HepG2 (cell line): Measurements from ENCODE around the gene CIAO3. TPM values are rescaled to one million over a fixed set of nuclear protein-coding genes. Genes with fewer than 3 reads are reported as not detected.

ENCODE experiments used
- AKAP8 ChIP-seq: sonication (generic); formaldehyde crosslinking; IDR thresholded peaks from 2 replicates; pipeline ENCODE4 v1.5.1; 2020; ENCODE audit warnings: mild to moderate bottlenecking, missing genetic modification reagents
- BRCA1 ChIP-seq: sonication (generic); formaldehyde crosslinking; IDR thresholded peaks from 2 replicates; pipeline ENCODE4 v1.4.0; 2020; ENCODE audit warnings: missing genetic modification reagents
- CAMTA2 ChIP-seq: sonication (generic); formaldehyde crosslinking; IDR thresholded peaks from 2 replicates; pipeline ENCODE4 v1.4.0; 2020; ENCODE audit warnings: mild to moderate bottlenecking, missing genetic modification reagents, borderline replicate concordance
- CENPT ChIP-seq: sonication (generic); formaldehyde crosslinking; IDR thresholded peaks from 2 replicates; pipeline ENCODE4 v1.8.0; 2022; ENCODE audit warnings: low read depth, mild to moderate bottlenecking, moderate library complexity, missing genetic modification reagents
- GFI1 ChIP-seq: sonication (generic); formaldehyde crosslinking; IDR thresholded peaks from 2 replicates; pipeline ENCODE4 v1.5.0; 2020; ENCODE audit warnings: missing genetic modification reagents, mild to moderate bottlenecking, borderline replicate concordance
- HES4 ChIP-seq: sonication (generic); formaldehyde crosslinking; IDR thresholded peaks from 2 replicates; pipeline ENCODE4 v1.9.0; 2021; ENCODE audit warnings: mild to moderate bottlenecking, missing genetic modification reagents, borderline replicate concordance
- HNRNPL ChIP-seq: fragments of 200-400 bp; formaldehyde crosslinking; IDR thresholded peaks from 2 replicates; pipeline ENCODE4 v1.6.1; 2017; ENCODE audit warnings: mild to moderate bottlenecking, low read depth, low read length
- ISX ChIP-seq: sonication (generic); formaldehyde crosslinking; conservative IDR thresholded peaks from 2 replicates; pipeline ENCODE4 v1.5.0; 2020; ENCODE audit warnings: missing genetic modification reagents
- KDM6A ChIP-seq: IDR thresholded peaks from 2 replicates; pipeline ENCODE4 v1.6.1; 2016; ENCODE audit warnings: low read depth
- NFKB2 ChIP-seq: sonication (generic); formaldehyde crosslinking; IDR thresholded peaks from 2 replicates; pipeline ENCODE4 v1.4.0; 2020; ENCODE audit warnings: missing genetic modification reagents, borderline replicate concordance
- PHF20 ChIP-seq: sonication (generic); formaldehyde crosslinking; IDR thresholded peaks from 2 replicates; pipeline ENCODE4 v1.5.0; 2020; ENCODE audit warnings: mild to moderate bottlenecking, missing genetic modification reagents
- RBFOX2 ChIP-seq: fragments of 200-400 bp; formaldehyde crosslinking; IDR thresholded peaks from 2 replicates; pipeline ENCODE4 v1.6.1; 2017; ENCODE audit warnings: low read depth, mild to moderate bottlenecking, low read length
- SETDB1 ChIP-seq: sonication (generic); formaldehyde crosslinking; IDR thresholded peaks from 2 replicates; pipeline ENCODE4 v1.5.1; 2020; ENCODE audit warnings: missing genetic modification reagents, mild to moderate bottlenecking, borderline replicate concordance
- SRSF1 ChIP-seq: fragments of 200-400 bp; formaldehyde crosslinking; optimal IDR thresholded peaks from 2 replicates; pipeline ENCODE3; 2017; ENCODE audit warnings: mild to moderate bottlenecking, low read depth, low read length, moderate library complexity
- ZBTB7B ChIP-seq: sonication (generic); formaldehyde crosslinking; IDR thresholded peaks from 2 replicates; pipeline ENCODE4 v1.4.0; 2020; ENCODE audit warnings: missing genetic modification reagents
- ZFP90 ChIP-seq: sonication (generic); formaldehyde crosslinking; IDR thresholded peaks from 2 replicates; pipeline ENCODE4 v1.8.0; 2022; ENCODE audit warnings: missing genetic modification reagents, mild to moderate bottlenecking, inconsistent platforms, borderline replicate concordance
- ZNF12 ChIP-seq: sonication (generic); formaldehyde crosslinking; IDR thresholded peaks from 2 replicates; pipeline ENCODE4 v1.5.0; 2020; ENCODE audit warnings: missing genetic modification reagents
- ZNF30 ChIP-seq: sonication (generic); formaldehyde crosslinking; IDR thresholded peaks from 2 replicates; pipeline ENCODE4 v1.5.0; 2020; ENCODE audit warnings: mild to moderate bottlenecking, missing genetic modification reagents
- ZNF577 ChIP-seq: sonication (generic); formaldehyde crosslinking; IDR thresholded peaks from 2 replicates; pipeline ENCODE4 v1.4.0; 2020; ENCODE audit warnings: mild to moderate bottlenecking, low read depth, missing genetic modification reagents, borderline replicate concordance
- ZNF678 ChIP-seq: sonication (generic); formaldehyde crosslinking; IDR thresholded peaks from 2 replicates; pipeline ENCODE4 v1.4.0; 2020; ENCODE audit warnings: mild to moderate bottlenecking, missing genetic modification reagents
- ZNF709 ChIP-seq: sonication (generic); formaldehyde crosslinking; IDR thresholded peaks from 2 replicates; pipeline ENCODE4 v1.5.0; 2020; ENCODE audit warnings: mild to moderate bottlenecking, missing genetic modification reagents
- ZNF724P ChIP-seq: sonication (generic); formaldehyde crosslinking; IDR thresholded peaks from 2 replicates; pipeline ENCODE4 v1.8.0; 2022; ENCODE audit warnings: missing genetic modification reagents, borderline replicate concordance
- ZSCAN21 ChIP-seq: sonication (generic); formaldehyde crosslinking; IDR thresholded peaks from 2 replicates; pipeline ENCODE4 v1.8.0; 2022; ENCODE audit warnings: mild to moderate bottlenecking, missing genetic modification reagents, moderate library complexity, borderline replicate concordance
- polyA plus RNA-seq, 8 experiments: library from polyadenylated mRNA; depleted of rRNA in 3 of 8; stranded (reverse) in 7 of 8; unstranded in 1 of 8; fragments of >200 nt; fragmentation: Illumina TruSeq in 4 of 8; extraction: Trizol in 4 of 8; gene quantifications; 2 replicates each; pipeline versions ENCODE4 v1.2.1 to v1.2.3, GENCODE V29; 2011 to 2016; ENCODE audit warnings: low read depth in 4 of 8, missing spikeins in 1 of 8, mixed read lengths in 1 of 8; ENCODE audit not compliant: insufficient read depth in 1 of 8
- total RNA-seq, 5 experiments: library from RNA; depleted of rRNA; stranded (reverse); fragments of >200 nt; fragmentation: Illumina TruSeq; extraction: Trizol; gene quantifications; 2 replicates each; pipeline ENCODE4 v1.2.3, GENCODE V29; 2016; ENCODE audit warnings: low read depth in 1 of 5
- TF ChIP-seq, protein P1 (sequence below): sonication (generic); formaldehyde crosslinking; IDR thresholded peaks from 2 replicates; pipeline ENCODE4 v1.8.0; 2022; ENCODE audit warnings: mild to moderate bottlenecking, missing genetic modification reagents, borderline replicate concordance
- TF ChIP-seq, protein P2 (sequence below): IDR thresholded peaks from 2 replicates; pipeline ENCODE4 v1.6.1; 2016; ENCODE audit warnings: missing genetic modification reagents, missing compliant biosample characterization
- TF ChIP-seq, protein P3 (sequence below): sonication (generic); formaldehyde crosslinking; IDR thresholded peaks from 2 replicates; pipeline ENCODE4 v1.5.0; 2020; ENCODE audit warnings: missing genetic modification reagents, mild to moderate bottlenecking, borderline replicate concordance
- TF ChIP-seq, protein P4 (sequence below): IDR thresholded peaks from 2 replicates; pipeline ENCODE4 v1.6.1; 2016; ENCODE audit warnings: control low read depth

The CIAO3 gene
- total and polyA plus RNA-seq, 2 of the 13 experiments (the other 11 are each of a cell fraction or from before 2014, with no cell fraction given) = 21.7 to 25.0 TPM

DNA sequence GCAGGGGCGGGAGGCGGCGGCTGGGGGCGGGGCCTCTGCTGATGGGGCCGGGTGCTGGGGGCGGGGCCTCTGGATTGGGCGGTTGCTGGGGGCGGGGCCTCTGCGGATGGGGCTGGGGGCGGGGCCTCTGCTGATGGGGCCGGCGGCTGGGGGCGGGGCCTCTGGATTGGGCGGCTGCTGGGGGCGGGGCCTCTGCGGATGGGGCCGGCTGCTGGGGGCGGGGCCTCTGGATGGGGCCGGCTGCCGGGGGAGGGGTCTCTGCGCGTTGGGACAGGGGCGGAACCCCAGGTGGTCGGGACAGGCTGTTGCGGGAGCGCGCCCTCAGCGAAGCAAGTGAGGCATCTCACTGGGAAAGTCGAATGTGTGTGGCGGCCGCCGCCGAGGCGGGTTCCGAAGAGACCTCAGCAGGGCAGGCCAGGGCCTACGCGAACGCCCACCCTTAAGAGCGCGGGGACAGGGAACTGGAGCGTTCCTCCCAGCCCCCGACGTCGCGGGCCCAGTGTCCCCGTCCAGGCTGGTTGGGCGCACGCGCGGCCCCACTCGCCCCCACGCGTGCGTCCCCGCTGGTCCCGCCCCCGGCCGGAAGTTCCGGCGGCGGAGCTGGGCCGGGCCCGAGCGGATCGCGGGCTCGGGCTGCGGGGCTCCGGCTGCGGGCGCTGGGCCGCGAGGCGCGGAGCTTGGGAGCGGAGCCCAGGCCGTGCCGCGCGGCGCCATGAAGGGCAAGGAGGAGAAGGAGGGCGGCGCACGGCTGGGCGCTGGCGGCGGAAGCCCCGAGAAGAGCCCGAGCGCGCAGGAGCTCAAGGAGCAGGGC is 60.8 kb downstream of the CIAO3 start, which contains the start of gene STUB1 (continued):
- no peak for TF ChIP-seq ZFP90
- TF ChIP-seq, protein P1, sequence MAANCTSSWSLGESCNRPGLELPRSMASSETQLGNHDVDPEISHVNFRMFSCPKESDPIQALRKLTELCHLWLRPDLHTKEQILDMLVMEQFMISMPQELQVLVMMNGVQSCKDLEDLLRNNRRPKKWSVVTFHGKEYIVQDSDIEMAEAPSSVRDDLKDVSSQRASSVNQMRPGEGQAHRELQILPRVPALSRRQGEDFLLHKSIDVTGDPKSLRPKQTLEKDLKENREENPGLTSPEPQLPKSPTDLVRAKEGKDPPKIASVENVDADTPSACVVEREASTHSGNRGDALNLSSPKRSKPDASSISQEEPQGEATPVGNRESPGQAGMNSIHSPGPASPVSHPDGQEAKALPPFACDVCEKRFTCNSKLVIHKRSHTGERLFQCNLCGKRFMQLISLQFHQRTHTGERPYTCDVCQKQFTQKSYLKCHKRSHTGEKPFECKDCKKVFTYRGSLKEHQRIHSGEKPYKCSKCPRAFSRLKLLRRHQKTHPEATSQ (CRISPR knock-in tag) = no peak
- no peak for TF ChIP-seq NFKB2 (CRISPR knock-in tag)
- TF ChIP-seq AKAP8 (CRISPR knock-in tag) = no peak
- TF ChIP-seq, protein P2, sequence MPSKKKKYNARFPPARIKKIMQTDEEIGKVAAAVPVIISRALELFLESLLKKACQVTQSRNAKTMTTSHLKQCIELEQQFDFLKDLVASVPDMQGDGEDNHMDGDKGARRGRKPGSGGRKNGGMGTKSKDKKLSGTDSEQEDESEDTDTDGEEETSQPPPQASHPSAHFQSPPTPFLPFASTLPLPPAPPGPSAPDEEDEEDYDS (CRISPR knock-in tag) = no peak
- TF ChIP-seq ZNF709 (CRISPR knock-in tag) = no peak
- no peak for TF ChIP-seq KDM6A (CRISPR knock-in tag)
- TF ChIP-seq GFI1 (CRISPR knock-in tag) = no peak
- TF ChIP-seq ZSCAN21 (CRISPR knock-in tag) = peak; percentile 56; the same call in 1 of the 2 replicates
- TF ChIP-seq, protein P3, sequence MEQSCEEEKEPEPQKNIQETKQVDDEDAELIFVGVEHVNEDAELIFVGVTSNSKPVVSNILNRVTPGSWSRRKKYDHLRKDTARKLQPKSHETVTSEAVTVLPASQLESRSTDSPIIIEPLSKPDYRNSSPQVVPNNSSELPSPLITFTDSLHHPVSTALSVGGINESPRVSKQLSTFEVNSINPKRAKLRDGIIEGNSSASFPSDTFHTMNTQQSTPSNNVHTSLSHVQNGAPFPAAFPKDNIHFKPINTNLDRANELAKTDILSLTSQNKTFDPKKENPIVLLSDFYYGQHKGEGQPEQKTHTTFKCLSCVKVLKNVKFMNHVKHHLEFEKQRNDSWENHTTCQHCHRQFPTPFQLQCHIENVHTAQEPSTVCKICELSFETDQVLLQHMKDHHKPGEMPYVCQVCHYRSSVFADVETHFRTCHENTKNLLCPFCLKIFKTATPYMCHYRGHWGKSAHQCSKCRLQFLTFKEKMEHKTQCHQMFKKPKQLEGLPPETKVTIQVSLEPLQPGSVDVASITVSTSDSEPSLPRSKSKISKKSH (CRISPR knock-in tag) = no peak
- no peak for TF ChIP-seq ZNF12 (CRISPR knock-in tag)
- TF ChIP-seq ZNF678 (CRISPR knock-in tag) = no peak
- TF ChIP-seq PHF20 (CRISPR knock-in tag) = peak; percentile 63; the same call in 1 of the 2 replicates
- TF ChIP-seq BRCA1 = no peak
- peak; percentile 75; the same call in 1 of the 2 replicates for TF ChIP-seq HES4 (CRISPR knock-in tag)
- TF ChIP-seq, protein P4, sequence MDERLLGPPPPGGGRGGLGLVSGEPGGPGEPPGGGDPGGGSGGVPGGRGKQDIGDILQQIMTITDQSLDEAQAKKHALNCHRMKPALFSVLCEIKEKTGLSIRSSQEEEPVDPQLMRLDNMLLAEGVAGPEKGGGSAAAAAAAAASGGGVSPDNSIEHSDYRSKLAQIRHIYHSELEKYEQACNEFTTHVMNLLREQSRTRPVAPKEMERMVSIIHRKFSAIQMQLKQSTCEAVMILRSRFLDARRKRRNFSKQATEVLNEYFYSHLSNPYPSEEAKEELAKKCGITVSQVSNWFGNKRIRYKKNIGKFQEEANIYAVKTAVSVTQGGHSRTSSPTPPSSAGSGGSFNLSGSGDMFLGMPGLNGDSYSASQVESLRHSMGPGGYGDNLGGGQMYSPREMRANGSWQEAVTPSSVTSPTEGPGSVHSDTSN (CRISPR knock-in tag) = no peak
- no peak for TF ChIP-seq SRSF1
- TF ChIP-seq ZNF724P (CRISPR knock-in tag) = no peak
- TF ChIP-seq RBFOX2 = peak; percentile 84
- TF ChIP-seq HNRNPL = no peak
- no peak for TF ChIP-seq ZNF30
- 0 out of 2 replicates have a peak, but pooled peaks have one; percentile 24 for TF ChIP-seq ZBTB7B (CRISPR knock-in tag)
- TF ChIP-seq SETDB1 = no peak
- TF ChIP-seq CAMTA2 (CRISPR knock-in tag) = no peak
- TF ChIP-seq ZNF577 (CRISPR knock-in tag) = no peak
- TF ChIP-seq CENPT (CRISPR knock-in tag) = no peak
- no peak for TF ChIP-seq ISX
